Natural killer cell (primary cell): ENCODE results near the gene CACNA2D3. TPM values are rescaled to one million over a fixed set of nuclear protein-coding genes. Genes with fewer than 3 reads are reported as not detected.

Source experiments
- ATAC-seq, 3 donors: fragments of 150-1000 bp in 2 of 3; fragments of 200-7000 bp in 1 of 3; cut with Tn5 transposase; 1 replicate in 1 of 3; 2 replicates in 2 of 3; pipeline ENCODE4 v1.10.0; 2021; ENCODE audit warnings: mild to moderate bottlenecking in 2 of 3, moderate library complexity in 2 of 3
- DNase-seq, 2 donors: peaks; one replicate each; pipeline versions ENCODE4 v3.0.0 to v3.0.0-alpha.2; 2013 to 2021; ENCODE audit warnings: mixed read lengths in 1 of 2
- H3K27ac ChIP-seq: one replicate; pipeline ENCODE4 v1.5.1; 2013; ENCODE audit warnings: mild to moderate bottlenecking, low read length
- H3K27me3 ChIP-seq: one replicate; pipeline ENCODE4 v1.6.1; 2013; ENCODE audit warnings: low read length; ENCODE audit not compliant: control insufficient read depth, insufficient read depth
- H3K36me3 ChIP-seq: one replicate; pipeline ENCODE4 v1.6.1; 2013; ENCODE audit warnings: low read length; ENCODE audit not compliant: control insufficient read depth, insufficient read depth
- H3K4me1 ChIP-seq: one replicate; pipeline ENCODE4 v1.6.1; 2013; ENCODE audit warnings: low read length; ENCODE audit not compliant: control insufficient read depth, insufficient read depth
- H3K4me3 ChIP-seq: one replicate; pipeline ENCODE4 v1.5.1; 2013; ENCODE audit warnings: low read length
- H3K9me3 ChIP-seq: one replicate; pipeline ENCODE4 v1.6.1; 2013; ENCODE audit warnings: low read length; ENCODE audit not compliant: control insufficient read depth, insufficient read depth
- H3K27ac Mint-ChIP-seq, 2 donors: one replicate each; pipeline ENCODE4 v1.8.0; 2022; ENCODE audit warnings: mild to moderate bottlenecking in 2 of 2, mixed read lengths in 2 of 2, moderate library complexity in 1 of 2
- H3K27me3 Mint-ChIP-seq, 2 donors: one replicate each; pipeline ENCODE4 v1.8.0; 2022; ENCODE audit warnings: low read depth in 2 of 2, mixed read lengths in 2 of 2
- H3K36me3 Mint-ChIP-seq: one replicate; pipeline ENCODE4 v1.8.0; 2022; ENCODE audit warnings: mixed read lengths
- H3K4me1 Mint-ChIP-seq, 2 donors: one replicate each; pipeline ENCODE4 v1.8.0; 2022; ENCODE audit warnings: mixed read lengths in 2 of 2
- H3K4me3 Mint-ChIP-seq: one replicate; pipeline ENCODE4 v1.8.0; 2022; ENCODE audit warnings: mild to moderate bottlenecking, moderate library complexity, mixed read lengths
- H3K9me3 Mint-ChIP-seq, 2 donors: one replicate each; pipeline ENCODE4 v1.8.0; 2022; ENCODE audit warnings: mixed read lengths in 2 of 2
- WGBS: methylation state at CpG from one replicate; pipeline ENCODE4 v1.1.7; 2013; ENCODE audit warnings: missing lambda C conversion rate; ENCODE audit not compliant: insufficient coverage; 5-methylcytosine and 5-hydroxymethylcytosine counted together
- intact Hi-C: fragments of 100-400 bp; cut with micrococcal nuclease; formaldehyde crosslinking; loops from one replicate; pipeline ENCODE4 v1.14.2; 2022
- total RNA-seq, 4 donors: library from RNA; stranded (reverse); fragments of 120-200 nt in 1 of 4; gene quantifications; one replicate each; pipeline versions ENCODE4 v1.2.3 to v1.2.4, GENCODE V29; 2013 to 2022
- TF ChIP-seq, protein P1 (sequence below): fragments of 200-600 bp; IDR thresholded peaks from one replicate; pipeline ENCODE4 v1.8.0; 2022; ENCODE audit warnings: antibody characterized with exemption

The CACNA2D3 gene
- total RNA-seq, 3 donors from 2014 or later (not counting 1 experiment from before 2014, with no cell fraction given) = 0.49 TPM; not detected in 2

GRCh38 chr3:54257125-54257720 lies 134.9 kb downstream of the CACNA2D3 start:
- peaks cover 4 to 5% of the 10 kb centered on the region in 2 donors for H3K27me3 Mint-ChIP-seq
- DNase-seq (no peak), ATAC-seq (no peak)
- H3K27ac ChIP-seq = no peak overlapping the region
- H3K4me3 ChIP-seq = no peak overlapping the region
- H3K4me1 Mint-ChIP-seq = peaks cover 0 to 3% of the 10 kb centered on the region in 2 donors
- H3K9me3 ChIP-seq = no peaks in the 10 kb centered on the region
- TF ChIP-seq, protein P1, sequence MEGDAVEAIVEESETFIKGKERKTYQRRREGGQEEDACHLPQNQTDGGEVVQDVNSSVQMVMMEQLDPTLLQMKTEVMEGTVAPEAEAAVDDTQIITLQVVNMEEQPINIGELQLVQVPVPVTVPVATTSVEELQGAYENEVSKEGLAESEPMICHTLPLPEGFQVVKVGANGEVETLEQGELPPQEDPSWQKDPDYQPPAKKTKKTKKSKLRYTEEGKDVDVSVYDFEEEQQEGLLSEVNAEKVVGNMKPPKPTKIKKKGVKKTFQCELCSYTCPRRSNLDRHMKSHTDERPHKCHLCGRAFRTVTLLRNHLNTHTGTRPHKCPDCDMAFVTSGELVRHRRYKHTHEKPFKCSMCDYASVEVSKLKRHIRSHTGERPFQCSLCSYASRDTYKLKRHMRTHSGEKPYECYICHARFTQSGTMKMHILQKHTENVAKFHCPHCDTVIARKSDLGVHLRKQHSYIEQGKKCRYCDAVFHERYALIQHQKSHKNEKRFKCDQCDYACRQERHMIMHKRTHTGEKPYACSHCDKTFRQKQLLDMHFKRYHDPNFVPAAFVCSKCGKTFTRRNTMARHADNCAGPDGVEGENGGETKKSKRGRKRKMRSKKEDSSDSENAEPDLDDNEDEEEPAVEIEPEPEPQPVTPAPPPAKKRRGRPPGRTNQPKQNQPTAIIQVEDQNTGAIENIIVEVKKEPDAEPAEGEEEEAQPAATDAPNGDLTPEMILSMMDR = no peak
- H3K36me3 ChIP-seq = no peaks in the 10 kb centered on the region
- intact Hi-C loops = no loop called here
- no peaks in the 10 kb centered on the region for H3K4me1 ChIP-seq
- H3K36me3 Mint-ChIP-seq = no peaks in the 10 kb centered on the region
- WGBS = 79% methylated on average over 5 of the region's 7 CpGs
- H3K4me3 Mint-ChIP-seq = no peak overlapping the region
- H3K9me3 Mint-ChIP-seq = peaks cover 0 to 4% of the 10 kb centered on the region in 2 donors
- H3K27me3 ChIP-seq = no peaks in the 10 kb centered on the region
- H3K27ac Mint-ChIP-seq = no peak overlapping the region

DNA sequence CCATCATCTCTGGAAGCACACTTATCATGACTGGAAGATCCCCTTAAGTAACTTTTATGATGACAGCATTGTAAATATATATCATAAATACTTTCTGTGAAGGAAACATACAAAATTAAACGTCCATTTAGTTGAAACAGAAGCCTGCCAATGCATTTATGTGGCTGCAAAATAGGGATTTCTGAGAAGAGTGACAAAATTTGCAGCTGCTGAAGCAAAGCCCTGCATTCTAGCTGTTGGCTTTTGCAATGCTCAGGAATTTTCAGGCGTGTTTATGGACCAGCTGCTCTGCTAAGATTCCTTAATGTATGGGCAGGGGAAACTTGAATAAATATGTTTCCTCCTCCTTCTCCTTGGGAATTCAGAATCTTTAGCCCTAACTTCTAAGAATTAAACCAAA lies 137.3 kb downstream of the CACNA2D3 start:
- Mint-ChIP-seq H3K4me3 (no peak overlapping the region), H3K27me3 (peaks cover 4 to 7% of the 10 kb centered on the region in 2 donors), H3K27ac (no peak overlapping the region), H3K36me3 (no peaks in the 10 kb centered on the region), H3K4me1 (peaks cover 0 to 4% of the 10 kb centered on the region in 2 donors), H3K9me3 (peaks cover 0 to 4% of the 10 kb centered on the region in 2 donors)
- Histone ChIP-seq H3K4me1 (no peaks in the 10 kb centered on the region), H3K4me3 (no peak overlapping the region), H3K27ac (no peak overlapping the region), H3K9me3 (no peaks in the 10 kb centered on the region), H3K36me3 (no peaks in the 10 kb centered on the region), H3K27me3 (no peaks in the 10 kb centered on the region)
- ATAC-seq = no peak
- DNase-seq = no peak
- TF ChIP-seq, protein P1 = no peak
- intact Hi-C loops = no loop called here
- 66% methylated on average over 2 of the region's 2 CpGs for WGBS

DNA sequence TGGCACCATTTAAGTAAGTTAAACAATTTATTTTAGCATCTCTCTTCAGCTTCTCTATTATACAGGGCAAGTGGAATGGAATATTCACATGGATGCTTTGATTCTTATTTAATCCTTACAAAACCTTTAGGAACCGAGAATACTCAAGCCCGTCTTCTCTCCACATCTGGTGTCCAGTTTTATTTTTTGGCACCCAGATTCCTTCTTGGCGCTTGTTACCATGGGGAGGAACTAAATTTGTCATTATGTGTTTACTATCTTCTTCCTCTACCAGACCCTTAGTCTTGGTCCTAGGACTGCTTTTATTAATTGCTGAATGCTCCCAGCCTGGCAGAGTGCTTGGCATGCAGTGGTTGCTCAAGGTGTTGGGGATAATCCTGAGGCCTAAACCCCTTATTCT lies 138.8 kb downstream of the CACNA2D3 start:
- 93% methylated on average over 3 of the region's 3 CpGs for whole genome bisulfite sequencing
- Mint-ChIP-seq H3K27me3 (peaks cover 4 to 7% of the 10 kb centered on the region in 2 donors), H3K27ac (no peak overlapping the region), H3K9me3 (peaks cover 0 to 4% of the 10 kb centered on the region in 2 donors), H3K36me3 (no peaks in the 10 kb centered on the region), H3K4me1 (peaks cover 0 to 4% of the 10 kb centered on the region in 2 donors), H3K4me3 (no peak overlapping the region)
- DNase-seq (no peak), ATAC-seq (no peak)
- Histone ChIP-seq H3K4me3 (no peak overlapping the region), H3K4me1 (no peaks in the 10 kb centered on the region), H3K27me3 (no peaks in the 10 kb centered on the region), H3K9me3 (no peaks in the 10 kb centered on the region), H3K36me3 (no peaks in the 10 kb centered on the region), H3K27ac (no peak overlapping the region)
- intact Hi-C loops = no loop called here
- TF ChIP-seq, protein P1 = no peak

- WGBS = 5% methylated on average over 3 of the region's 6 CpGs
- Mint-ChIP-seq H3K4me1 (peaks cover 0 to 4% of the 10 kb centered on the region in 2 donors), H3K4me3 (no peak overlapping the region), H3K27ac (no peak overlapping the region), H3K9me3 (peaks cover 0 to 4% of the 10 kb centered on the region in 2 donors), H3K27me3 (peaks cover 4 to 7% of the 10 kb centered on the region in 2 donors), H3K36me3 (no peaks in the 10 kb centered on the region)
- Histone ChIP-seq H3K27me3 (no peaks in the 10 kb centered on the region), H3K36me3 (no peaks in the 10 kb centered on the region), H3K4me1 (no peaks in the 10 kb centered on the region), H3K9me3 (no peaks in the 10 kb centered on the region), H3K4me3 (no peak overlapping the region), H3K27ac (no peak overlapping the region)
- DNase-seq (no peak), ATAC-seq (no peak)
- intact Hi-C loops = no loop called here
- TF ChIP-seq, protein P1 = no peak
Observed at GRCh38 chr3:54262541-54262940, 140.2 kb downstream of the CACNA2D3 start.
